Stomach (tissue), 4 donors: Measurements from ENCODE around the gene EIPR1.

Experiments used
- CTCF ChIP-seq, 7 experiments: fragments of 450-650 bp in 4 of 7; fragments of 200-600 bp in 3 of 7; sonication (generic) in 3 of 7; IDR thresholded peaks; one replicate each; pipeline ENCODE4 v1.5.1; 2016 to 2019; ENCODE audit warnings: antibody characterized with exemption in 7 of 7, control low read depth in 2 of 7, mild to moderate bottlenecking in 1 of 7
- EP300 ChIP-seq: sonication (generic); formaldehyde crosslinking; IDR thresholded peaks from one replicate; pipeline ENCODE4 v1.6.1; 2017; ENCODE audit warnings: antibody characterized with exemption

GRCh38 chr2:3388412-3388738 lies 10.8 kb upstream of the EIPR1 start:
- TF ChIP-seq CTCF (IDR thresholded peaks at IDR 0.05) (no peak), EP300 (no peak)
